Stimulated activated CD8-positive, alpha-beta memory T cell treated with anti-CD3 and anti-CD28 coated beads, Interleukin-15, amount 100 ng/mL, for 48 hours (primary cell): ENCODE data around the gene ERFE.
"Not testable (repeated sequence)": the region's sequence is repeated elsewhere in the genome, so short reads cannot be mapped to it uniquely, and the experiment has no call there.

Source experiments
- DNase-seq, 2 donors: peaks; one replicate each; pipeline ENCODE4 v3.0.0-alpha.2; 2020; ENCODE audit warnings: low read depth in 2 of 2

The ERFE gene, protein sequence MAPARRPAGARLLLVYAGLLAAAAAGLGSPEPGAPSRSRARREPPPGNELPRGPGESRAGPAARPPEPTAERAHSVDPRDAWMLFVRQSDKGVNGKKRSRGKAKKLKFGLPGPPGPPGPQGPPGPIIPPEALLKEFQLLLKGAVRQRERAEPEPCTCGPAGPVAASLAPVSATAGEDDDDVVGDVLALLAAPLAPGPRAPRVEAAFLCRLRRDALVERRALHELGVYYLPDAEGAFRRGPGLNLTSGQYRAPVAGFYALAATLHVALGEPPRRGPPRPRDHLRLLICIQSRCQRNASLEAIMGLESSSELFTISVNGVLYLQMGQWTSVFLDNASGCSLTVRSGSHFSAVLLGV

DNA sequence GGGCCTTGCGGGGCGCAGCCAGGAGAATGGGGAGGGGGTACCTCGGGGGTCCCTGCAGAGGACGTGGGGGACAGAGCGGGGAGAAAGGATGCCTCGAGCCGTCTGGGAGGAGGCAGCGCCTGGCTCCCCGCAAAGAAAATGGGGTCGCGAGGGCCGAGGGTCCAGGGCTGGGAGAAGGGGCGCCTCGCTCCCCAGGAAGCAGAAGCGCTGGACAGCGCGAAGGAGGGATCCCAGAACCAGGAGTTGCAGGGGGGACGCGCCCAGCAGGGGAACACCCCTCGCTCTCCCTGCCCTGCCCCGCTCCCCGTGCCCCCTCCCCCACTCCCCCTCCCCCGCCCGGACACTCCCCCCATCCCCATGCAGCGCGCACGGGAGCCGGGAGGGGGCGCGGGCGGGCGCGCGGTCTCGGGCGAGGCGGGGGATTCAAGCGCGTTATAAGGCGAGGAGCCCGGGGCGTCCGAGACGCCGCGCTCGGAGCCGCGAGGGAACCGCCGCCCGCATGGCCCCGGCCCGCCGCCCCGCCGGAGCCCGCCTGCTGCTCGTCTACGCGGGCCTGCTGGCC is at the start of gene ERFE:
Gene ERFE (plus strand): TSS at position 462 of the 562 bp plus-strand sequence. CDS start 38 bp downstream, at position 500.
- DNase-seq: peak; percentile 37 to 45

DNA sequence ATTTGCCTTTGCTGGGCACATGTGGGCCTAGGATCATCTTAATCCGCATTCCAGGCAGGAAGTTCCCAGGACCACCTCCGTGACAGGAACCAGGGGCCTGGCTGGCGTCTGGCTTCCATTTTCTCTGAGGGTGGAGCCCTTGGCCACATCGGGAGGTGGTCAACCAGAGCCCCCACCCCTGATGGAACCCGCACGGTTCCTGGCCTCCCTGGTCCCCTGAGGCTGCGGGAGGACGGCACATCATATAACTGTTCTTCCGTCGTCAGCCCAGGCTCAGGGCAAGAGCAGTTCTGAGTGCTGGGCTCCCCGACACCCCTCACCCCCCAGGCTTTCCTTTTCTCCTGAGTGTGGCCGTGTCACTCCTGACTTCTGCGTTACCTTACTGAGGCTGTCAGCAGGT is 45.2 kb upstream of the ERFE start:
- no peak for DNase-seq

DNA sequence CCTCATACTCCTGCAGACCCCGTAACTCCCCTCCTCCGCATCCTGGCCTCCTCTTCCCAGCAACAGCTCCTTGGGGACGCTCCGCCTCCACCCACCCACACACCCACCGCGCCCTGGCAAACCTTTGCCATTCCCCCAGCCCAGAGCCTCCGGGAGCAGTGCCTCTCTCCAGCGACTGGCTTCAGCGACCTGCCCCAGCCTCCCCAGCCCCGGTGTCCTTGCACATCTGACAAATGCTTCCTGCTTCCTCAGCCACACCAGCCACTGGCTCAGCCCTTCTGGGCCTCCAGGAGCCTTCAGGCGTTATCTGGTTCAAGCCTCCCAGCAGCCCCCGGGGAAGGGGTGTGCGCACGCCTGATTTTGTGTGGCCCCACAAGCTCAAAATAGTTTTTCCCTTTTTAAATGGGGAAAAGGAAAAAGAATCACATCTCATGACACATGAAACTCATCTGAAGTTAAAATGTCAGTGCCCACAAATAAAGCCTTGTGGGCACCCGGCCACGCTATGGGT is 44.4 kb upstream of the ERFE start:
- no peak for DNase-seq

DNA sequence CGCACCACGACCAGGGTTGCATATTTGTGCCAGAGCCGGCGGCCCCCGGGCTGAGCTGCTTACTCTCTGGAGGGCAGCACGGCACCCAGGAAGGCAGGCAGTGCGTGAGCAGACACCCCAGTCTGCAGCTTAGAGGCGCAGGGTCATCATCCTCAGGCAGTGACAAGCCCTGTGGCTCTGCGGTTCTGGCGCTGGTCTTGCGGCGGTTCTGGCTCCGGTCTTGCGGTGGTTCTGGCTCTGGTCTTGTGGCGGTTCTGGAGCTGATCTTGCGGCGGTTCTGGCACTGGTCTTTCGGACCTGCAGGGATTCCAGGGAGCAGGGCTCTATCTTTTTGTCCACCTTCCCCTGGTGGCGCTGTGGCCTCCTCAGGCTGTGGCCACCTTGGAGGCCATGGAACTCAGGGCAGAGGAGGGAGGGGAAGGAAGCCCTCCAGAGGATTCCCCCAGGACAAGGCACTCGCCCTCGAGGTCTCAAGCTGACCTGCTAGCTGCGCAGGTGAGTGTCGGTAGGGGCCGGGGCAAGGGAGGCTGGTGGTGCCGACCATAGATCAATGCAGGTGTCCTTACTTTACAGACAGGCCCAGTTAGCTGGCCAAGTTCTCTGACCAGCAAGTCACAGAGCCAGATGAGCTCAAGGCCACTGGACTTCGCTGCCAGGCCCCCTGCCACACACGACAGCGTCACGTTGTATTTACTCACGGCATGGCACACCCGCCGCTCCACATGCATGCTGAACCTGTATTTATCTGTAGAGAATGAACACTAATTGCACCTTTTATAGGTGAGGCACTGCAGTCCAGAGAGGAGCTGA is 43.7 kb upstream of the ERFE start:
- no peak for DNase-seq

DNA sequence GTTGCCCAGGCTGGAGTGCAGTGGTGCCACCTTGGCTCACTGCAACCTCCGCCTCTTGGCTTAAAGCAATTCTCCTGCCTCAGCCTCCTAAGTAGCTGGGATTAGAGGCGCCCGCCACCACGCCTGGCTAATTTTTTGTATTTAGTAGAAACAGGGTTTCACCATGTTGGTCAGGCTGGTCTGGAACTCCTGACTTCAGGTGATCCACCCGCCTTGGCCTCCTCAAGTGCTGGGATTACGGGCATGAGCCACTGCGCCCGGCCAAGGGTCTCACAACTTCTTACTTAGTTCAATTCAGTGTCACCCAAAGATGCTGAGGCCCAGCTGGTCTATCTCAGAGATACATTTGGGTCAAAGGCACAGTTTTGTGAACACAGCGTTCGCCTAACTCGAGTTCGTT is 43.1 kb upstream of the ERFE start:
- DNase-seq: not testable (repeated sequence)

DNA sequence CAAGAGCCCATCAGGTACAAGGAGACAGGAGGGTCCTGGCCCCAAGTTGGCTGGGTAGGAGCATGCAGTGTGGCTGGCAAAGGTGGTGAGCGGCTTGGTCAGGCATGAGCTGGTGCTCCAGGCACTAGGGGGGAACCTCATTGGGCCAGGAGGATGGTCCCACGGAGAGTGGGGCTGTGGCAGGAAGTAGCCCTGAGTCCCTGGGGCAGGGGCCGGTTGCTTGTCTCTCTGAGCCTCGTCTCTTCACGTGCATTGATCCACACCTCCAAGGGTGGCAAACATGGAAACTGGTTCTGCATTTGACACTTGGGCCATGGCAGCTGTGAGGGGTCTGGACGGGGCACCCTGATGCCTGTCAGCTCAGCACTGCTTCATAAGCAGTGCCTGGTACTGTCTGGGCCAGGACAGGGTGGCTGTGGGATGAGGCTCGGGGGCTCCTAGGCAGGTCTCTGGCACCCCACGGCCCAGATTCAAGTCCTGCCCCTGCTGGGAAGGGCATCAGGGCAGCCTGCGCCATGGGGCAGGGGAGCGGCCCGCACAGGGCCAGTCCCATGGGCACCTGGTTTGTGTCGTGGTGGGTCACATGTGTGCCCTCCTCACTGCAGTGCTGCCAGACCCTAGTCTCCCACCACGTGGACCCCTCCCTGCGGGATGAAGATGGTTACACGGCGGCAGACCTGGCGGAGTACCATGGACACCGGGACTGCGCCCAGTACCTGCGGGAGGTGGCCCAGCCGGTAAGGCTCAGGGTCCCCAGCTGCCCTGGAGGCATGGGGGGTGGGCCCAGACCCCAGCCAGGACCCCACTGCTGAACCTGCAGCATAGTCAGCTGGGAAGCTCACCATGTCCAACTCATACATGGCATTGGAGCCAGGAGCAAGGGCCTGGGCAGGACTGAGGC is 42.2 kb upstream of the ERFE start:
- no peak for DNase-seq

DNA sequence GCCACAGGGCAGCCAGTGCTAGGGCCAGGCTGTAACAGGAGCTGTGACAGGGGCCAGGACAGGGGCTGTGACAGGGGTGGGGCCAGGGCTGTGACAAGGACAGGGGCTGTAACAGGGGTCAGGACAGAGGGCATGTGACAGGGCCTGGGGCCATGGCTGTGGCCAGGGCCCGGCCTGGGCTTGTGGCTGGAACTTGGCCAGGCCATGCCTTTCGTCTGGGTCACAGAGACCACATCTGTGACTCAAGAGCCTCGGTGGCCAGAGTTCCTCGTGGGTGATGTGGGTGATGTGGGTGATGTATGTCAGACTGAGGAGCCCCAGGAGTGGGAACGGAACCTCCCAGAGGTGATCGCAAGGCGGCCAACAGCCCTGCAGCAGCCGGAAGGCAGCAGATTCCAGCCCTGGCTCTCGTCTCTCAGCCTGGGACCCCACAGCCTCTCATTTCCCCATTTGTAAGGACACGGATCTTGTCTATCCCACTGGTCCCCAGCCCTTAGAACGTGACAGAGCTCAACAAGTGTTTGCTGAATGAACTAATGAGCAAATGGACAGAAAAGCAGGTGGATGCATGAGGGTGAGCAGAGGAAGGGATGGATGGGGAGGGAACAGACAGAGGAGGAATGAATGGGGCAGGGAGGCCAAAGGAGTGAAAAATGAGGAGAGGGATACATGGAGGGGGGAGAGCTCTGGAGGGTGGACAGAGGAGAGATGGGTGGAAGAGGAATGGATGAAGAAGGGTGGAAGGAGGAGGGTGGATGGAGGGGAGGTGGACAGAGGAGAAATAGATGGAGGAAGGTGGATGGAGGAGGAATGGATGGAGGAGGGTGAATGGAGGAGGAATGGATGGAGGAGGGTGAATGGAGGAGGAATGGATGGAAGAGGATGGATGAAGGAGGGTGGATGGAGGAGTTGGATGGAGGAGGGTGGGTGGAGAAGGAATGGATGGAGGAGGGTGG is 41.3 kb upstream of the ERFE start:
- no peak for DNase-seq

DNA sequence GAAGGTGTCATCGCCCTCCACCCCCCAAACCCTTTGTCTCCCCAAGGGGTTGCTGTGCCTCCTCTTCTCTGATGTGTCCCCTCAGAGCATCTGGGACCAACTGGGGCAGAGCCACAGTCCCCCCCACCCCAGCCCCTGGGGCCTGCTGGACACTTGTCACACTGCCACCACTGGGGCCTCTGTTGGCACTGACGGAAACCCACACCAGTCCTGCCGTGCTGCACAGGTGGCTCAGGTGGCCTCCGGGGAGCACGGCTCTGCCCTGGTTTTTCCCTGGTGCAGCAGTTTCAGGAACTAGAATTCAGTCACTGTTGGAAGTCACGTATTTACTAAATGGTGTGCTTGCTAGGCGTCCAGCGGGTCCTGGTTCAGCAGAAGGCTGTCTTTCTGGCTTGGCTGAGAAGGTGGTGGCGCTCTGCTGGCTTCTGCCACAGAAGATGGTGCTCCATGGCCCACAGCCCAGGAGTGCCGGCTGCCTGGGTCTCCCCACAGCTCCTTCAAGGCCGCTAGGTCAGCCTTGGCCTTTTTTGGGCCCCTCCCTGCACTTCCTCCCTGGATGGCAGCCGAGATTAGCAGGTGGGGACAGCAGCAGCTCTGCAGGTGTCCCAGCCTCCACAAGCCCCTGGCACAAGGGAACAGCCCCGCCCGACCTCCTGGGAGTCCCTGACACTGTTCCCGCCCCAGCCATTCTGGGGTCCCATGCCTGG is 38.9 kb upstream of the ERFE start:
- no peak for DNase-seq

DNA sequence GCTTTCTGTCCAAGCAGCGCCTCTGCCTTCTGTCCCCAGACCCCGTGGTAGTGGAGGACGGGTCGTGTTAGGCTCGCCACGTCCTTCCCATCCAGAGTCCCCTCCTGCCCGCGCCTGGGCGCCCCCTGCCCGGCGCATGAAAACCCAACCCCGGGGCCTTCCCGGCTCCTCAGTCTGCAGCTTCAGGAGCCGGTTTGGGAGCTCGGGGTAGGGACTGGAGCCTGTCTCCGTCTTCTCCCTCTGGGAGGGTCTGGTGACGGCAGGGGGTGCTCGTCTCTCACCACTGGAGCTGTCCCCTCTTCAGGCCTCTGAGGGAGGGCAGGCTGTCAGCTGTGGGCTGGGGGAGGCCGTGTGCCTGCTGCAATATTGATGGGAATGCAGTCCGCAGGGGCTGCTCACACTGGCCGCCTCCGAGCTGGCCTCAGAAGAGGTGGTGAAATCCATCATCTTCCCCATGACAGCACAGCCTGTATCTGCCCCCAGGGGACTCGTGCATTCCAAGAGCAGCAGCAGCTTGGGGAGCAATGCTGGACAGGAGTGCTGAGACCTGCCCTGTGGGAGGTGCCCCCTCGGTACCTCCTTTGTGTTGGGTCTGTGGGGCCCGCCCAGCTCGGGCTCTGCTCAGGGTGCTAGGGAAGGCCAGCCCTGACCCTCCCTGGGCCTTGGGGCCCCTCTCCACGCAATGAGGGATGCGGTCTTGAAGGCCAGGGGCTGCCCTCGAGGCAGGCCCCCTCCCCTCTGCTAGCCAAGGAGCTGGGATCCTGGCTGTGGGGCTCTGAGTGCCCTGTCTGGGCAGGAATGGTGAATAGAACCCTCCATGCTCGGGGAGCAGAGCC is 38.1 kb upstream of the ERFE start:
- no peak for DNase-seq

DNA sequence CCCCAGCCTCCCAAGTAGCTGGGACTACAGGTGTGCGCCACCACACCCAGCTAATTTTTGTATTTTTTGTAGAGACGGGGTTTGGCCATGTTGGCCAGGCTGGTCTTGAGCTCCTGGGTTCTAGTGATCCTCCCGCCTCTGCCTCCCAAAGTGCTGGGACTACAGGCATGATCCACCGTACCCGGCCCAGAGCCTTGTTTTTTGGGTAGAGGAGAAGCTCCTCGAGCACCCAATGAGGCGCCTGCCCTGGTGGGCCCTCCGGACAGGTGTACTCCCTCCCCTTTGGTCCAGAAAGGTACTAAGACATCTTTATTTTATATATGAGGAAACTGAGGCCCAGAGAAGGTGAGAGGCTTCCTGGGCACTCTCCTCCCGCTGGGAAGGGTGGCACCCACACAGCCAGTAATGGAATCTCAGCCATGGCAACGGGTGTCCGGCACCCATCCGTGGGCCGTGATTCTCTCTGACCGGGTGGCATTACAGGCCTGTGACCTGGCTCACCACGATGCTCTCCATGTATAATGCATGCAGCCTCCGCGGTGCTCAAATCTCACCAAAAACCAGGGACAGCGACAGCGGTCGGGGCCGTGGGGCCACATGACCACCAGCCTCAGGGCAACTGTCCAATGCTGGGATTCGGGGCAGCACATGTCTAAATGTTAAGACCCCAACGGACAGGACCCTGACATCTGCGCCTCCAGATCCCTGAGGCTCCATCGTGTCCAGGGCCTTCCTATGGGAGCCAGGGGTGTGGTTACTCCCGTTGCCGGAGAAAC is 37.1 kb upstream of the ERFE start:
- DNase-seq: no peak

DNA sequence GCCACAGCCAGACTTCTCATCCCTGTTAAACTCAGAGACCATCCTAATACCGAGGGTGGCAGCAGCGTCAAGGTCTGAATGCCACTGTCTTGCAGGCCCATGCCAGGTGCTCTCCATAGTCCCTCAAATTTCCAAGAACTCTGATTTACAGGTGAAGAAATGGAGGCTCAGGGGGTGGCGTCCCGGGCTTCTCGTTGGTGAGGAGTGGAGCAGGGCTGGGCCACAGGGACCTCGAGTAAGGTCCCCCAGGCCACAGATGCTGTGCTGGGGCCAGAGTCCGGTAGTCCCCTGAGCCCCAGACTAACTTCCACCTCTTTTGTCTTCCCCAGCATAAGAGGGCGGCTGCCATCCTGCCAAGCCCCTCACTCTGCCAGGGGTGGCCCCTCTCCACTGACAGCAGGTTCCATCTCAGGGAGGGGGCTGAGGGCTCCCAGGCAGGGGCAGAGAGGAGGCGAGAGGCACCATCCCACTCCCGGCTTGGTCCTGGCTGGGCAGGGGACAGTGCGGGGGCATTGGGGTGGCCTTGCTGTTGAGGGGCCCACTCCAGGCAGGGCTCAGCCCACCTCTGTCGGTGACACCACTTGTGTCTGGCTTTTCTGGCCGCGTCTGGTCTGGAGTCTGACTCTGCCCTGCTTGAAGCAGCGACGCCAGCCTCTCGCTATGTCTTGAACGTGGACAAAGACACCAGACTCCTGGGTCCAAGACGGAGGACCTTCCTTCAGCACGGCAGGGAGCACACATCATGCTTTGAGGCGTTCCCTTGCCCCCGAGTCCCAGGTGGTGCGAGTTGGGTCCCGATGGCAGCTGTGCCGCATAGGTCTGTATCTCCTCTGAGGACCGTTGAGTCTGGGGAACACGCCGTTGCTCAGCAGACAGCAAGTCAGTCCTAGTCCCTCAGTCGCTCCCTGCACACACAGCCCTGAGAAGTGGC is 36.2 kb upstream of the ERFE start:
- DNase-seq: no peak

DNA sequence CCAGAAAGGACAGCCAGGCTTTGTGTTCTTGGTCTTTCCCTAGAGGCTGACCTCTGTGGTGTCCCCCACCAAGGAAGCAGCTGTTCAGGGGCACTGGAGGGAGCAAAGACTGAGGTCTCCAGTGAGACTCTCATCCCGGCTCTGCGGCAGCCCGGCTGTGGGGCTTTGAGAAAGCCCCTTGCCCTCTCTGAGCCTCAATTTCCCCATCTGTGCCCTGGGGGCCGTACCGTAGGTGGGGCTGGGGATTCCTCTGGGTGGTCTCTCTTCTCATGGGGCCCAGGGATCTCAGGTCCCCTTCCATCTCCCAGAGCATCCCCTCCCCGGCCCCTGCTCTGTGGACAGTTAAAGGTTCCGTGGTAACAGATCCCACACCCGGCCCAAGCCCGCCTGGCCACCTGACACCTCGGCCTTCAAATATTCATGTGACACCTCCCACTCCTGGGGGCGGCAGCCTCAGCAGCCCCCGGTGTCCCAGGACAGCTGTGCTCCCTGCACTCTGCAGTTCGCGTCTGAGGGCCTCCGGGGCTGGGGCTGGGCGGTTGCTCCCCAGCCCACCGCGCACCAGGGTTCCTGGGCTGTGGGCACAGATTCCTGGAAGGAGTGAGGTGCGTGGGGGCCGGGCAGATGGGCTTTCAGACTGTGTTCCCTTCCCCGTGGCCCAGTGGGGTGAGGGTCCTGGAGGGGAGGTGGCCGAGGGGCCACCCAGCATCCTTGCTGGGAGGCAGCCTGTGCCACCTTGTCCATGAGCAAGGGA is 35.4 kb upstream of the ERFE start:
- no peak for DNase-seq

DNA sequence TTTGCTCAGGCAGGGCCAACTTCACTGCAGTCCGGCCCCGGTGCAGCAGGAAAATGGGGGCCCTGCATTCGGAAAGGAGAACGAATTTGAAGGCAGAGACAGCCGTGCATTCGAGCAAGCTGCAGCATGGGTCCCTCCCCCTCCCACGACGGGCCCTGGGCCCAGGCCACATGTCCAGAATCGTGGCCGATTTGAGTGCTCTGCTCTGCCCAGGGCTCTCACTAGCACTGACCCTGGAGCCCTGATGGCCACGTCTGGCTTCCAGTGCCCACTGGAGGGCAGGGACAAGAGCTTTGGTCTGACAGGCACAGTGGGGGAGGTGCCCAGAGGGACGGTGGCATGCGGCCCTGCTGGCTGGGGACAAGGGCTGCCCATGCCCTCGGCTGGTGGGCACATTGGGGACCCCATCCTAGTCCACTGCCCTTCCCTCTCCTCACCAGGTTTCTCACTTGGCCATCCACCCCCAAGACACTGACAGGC is 34.7 kb upstream of the ERFE start:
- no peak for DNase-seq

DNA sequence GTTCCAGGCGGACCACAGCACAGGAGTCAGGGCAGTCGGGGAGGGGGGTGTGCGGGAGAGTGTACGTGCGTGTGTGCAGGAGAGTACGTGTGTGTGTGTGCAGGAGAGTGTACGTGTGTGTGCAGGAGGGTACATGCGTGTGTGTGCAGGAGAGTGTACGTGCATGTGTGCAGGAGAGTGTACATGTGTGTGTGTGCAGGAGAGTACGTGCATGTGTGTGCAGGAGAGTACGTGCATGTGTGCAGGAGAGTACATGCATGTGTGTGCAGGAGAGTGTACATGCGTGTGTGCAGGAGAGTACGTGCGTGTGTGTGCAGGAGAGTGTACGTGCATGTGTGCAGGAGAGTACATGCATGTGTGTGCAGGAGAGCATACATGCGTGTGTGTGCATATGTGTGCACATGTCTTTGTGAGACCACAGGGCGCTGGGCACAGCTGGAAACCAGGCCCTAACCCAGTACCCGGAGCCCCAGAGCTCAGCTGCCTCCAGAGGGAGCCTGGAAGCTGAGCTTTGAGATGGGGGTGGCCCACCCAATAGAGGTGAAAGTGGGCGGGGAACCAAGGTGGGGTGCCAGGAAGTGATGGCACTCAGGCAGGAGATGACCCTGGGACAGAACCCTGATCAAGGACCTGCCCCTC is 34.2 kb upstream of the ERFE start:
- DNase-seq: no peak

DNA sequence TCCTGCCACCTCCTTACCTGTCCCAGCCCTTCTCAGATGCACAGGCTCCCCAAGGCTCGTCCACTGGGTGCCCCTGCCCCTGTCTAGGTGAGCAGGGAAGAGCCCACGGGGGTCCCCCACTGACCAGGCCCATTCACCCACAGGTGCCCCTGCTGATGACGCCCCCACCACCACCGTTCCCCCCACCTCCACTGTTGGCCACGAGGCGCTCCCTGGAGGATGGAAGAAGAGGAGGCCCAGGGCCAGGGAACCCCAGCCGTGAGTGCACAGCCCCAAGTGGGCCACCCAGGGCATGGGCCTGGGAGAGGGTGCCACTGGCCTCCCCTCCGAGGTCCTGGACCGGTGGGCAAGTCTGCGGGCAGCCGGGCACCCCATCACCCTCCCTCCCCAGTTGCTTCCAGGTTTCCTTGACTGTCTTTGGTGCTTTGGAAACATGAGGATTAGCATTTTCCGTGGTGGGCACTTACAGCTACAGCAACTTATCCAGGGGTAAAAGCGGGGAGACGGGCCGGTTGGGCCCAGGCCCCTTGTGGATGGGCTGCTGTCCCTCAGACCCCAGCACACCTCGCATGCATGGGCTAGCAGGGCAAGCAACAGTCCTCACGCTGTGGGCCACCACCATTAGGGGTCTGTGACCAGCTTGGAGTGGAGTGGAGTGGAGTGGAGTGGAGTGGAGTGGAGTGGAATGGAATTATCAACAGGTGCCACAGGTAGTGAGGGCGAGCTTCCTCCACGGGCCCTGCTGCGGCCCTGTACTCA is 33.5 kb upstream of the ERFE start:
- no peak for DNase-seq
